ENCODE measurements around the gene CDCP1. TPM values are rescaled to one million over a fixed set of nuclear protein-coding genes. Genes with fewer than 3 reads are reported as not detected.

The CDCP1 gene
- total RNA-seq, 1 donor from 2014 or later: 1.8 TPM

- intact Hi-C loops (cut with DNase I): no loop called here
- DNase-seq (ENCODE audit: low spot score): no peak
- no peak for ATAC-seq
These were observed 30.7 kb upstream of the CDCP1 start for GRCh38 chr3:45176912-45177311.

- intact Hi-C loops (cut with DNase I): no loop called here
- DNase-seq (ENCODE audit: low spot score) (no peak), ATAC-seq (no peak)
These were observed 28.1 kb upstream of the CDCP1 start for GRCh38 chr3:45174234-45174633.

- ATAC-seq: no peak
- DNase-seq (ENCODE audit: low spot score): no peak
- intact Hi-C loops (cut with DNase I): no loop called here
These were observed 27.6 kb upstream of the CDCP1 start for GRCh38 chr3:45173776-45174175.

- intact Hi-C loops (cut with DNase I): no loop called here
- DNase-seq (ENCODE audit: low spot score) (no peak), ATAC-seq (no peak)
These were observed 25.1 kb upstream of the CDCP1 start for GRCh38 chr3:45171283-45171682.

- ATAC-seq: no peak
- DNase-seq (ENCODE audit: low spot score): no peak
- intact Hi-C loops (cut with DNase I): no loop called here
These were observed 23.9 kb upstream of the CDCP1 start for GRCh38 chr3:45170096-45170495.

- ATAC-seq: no peak
- DNase-seq (ENCODE audit: low spot score): no peak
- intact Hi-C loops (cut with DNase I): no loop called here
These were observed 23.1 kb upstream of the CDCP1 start for GRCh38 chr3:45169125-45169904.

- no peak for ATAC-seq
- intact Hi-C loops (cut with DNase I): no loop called here
- DNase-seq (ENCODE audit: low spot score): no peak
These were observed 22.3 kb upstream of the CDCP1 start for GRCh38 chr3:45168451-45168850.

GRCh38 chr3:45167011-45167911 lies 21.1 kb upstream of the CDCP1 start:
- peak; percentile 73 for DNase-seq (ENCODE audit: low spot score)
- ATAC-seq: peak; percentile 74
- intact Hi-C loops (cut with DNase I): no loop called here

GRCh38 chr3:45166321-45166879 lies 20.2 kb upstream of the CDCP1 start:
- intact Hi-C loops (cut with DNase I): no loop called here
- DNase-seq (ENCODE audit: low spot score) (no peak), ATAC-seq (no peak)

- intact Hi-C loops (cut with DNase I): no loop called here
- DNase-seq (ENCODE audit: low spot score) (no peak), ATAC-seq (no peak)
These were observed 19.5 kb upstream of the CDCP1 start for GRCh38 chr3:45165497-45166283.

GRCh38 chr3:45164056-45164455 lies 17.9 kb upstream of the CDCP1 start:
- DNase-seq (ENCODE audit: low spot score): no peak
- intact Hi-C loops (cut with DNase I): no loop called here
- no peak for ATAC-seq

- no peak for DNase-seq (ENCODE audit: low spot score)
- intact Hi-C loops (cut with DNase I): no loop called here
These were observed 17.3 kb upstream of the CDCP1 start for GRCh38 chr3:45163481-45163880.

GRCh38 chr3:45154641-45155147 lies 8.5 kb upstream of the CDCP1 start:
- DNase-seq (ENCODE audit: low spot score): no peak
- no peak for ATAC-seq
- intact Hi-C loops (cut with DNase I): no loop called here

More at GRCh38 chr3:45163481-45163880, 17.3 kb upstream of the CDCP1 start:
- ATAC-seq: no peak

- intact Hi-C loops (cut with DNase I): no loop called here
- ATAC-seq: no peak
- DNase-seq (ENCODE audit: low spot score): no peak
These were observed 7.7 kb upstream of the CDCP1 start for GRCh38 chr3:45153658-45154437.

GRCh38 chr3:45152307-45152706 lies 6.1 kb upstream of the CDCP1 start:
- ATAC-seq (no peak), DNase-seq (ENCODE audit: low spot score) (no peak)
- intact Hi-C loops (cut with DNase I): no loop called here

GRCh38 chr3:45151100-45151499 lies 4.9 kb upstream of the CDCP1 start:
- intact Hi-C loops (cut with DNase I): no loop called here
- no peak for DNase-seq (ENCODE audit: low spot score)
- ATAC-seq: no peak

GRCh38 chr3:45148921-45149320 lies 2.7 kb upstream of the CDCP1 start:
- no peak for DNase-seq (ENCODE audit: low spot score)
- ATAC-seq: no peak
- intact Hi-C loops (cut with DNase I): loop anchor here (5.0 kb wide), 1 partner anchor 982 kb away; no protein-coding TSS in a partner anchor

GRCh38 chr3:45145223-45145622 lies 955 bp downstream of the CDCP1 start:
- no peak for DNase-seq (ENCODE audit: low spot score)
- intact Hi-C loops (cut with DNase I): loop anchor here (5.0 kb wide), 1 partner anchor 978 kb away; no protein-coding TSS in a partner anchor
- ATAC-seq: no peak
